ENCODE data around the gene TTC28. TPM values are rescaled to one million over a fixed set of nuclear protein-coding genes. Genes with fewer than 3 reads are reported as not detected.

TTC28 gene
- total RNA-seq, 4 donors from 2014 or later: 43.8 to 130 (median 92.0) TPM

- DNase-seq: no peak
- H3K9me3 ChIP-seq: no peaks in the 10 kb centered on the region
- TF ChIP-seq CTCF (IDR thresholded peaks at IDR 0.05) (no peak), POLR2A (IDR thresholded peaks at IDR 0.05) (no peak)
- no peak overlapping the region for H3K27ac ChIP-seq
- no peaks in the 10 kb centered on the region for H3K36me3 ChIP-seq
- no peaks in the 10 kb centered on the region for H3K4me1 ChIP-seq
- intact Hi-C loops (cut with DNase I; ENCODE audit: low total_unique reads): no loop called here
- H3K4me3 ChIP-seq: no peak overlapping the region
- no peaks in the 10 kb centered on the region for H3K27me3 ChIP-seq
Measured at GRCh38 chr22:28129319-28129962, 550.2 kb downstream of the TTC28 start.

- intact Hi-C loops (cut with DNase I; ENCODE audit: low total_unique reads): no loop called here
- Histone ChIP-seq H3K4me1 (no peaks in the 10 kb centered on the region), H3K27ac (no peak overlapping the region), H3K36me3 (no peaks in the 10 kb centered on the region), H3K27me3 (no peaks in the 10 kb centered on the region), H3K4me3 (no peak overlapping the region), H3K9me3 (no peaks in the 10 kb centered on the region)
- TF ChIP-seq POLR2A (IDR thresholded peaks at IDR 0.05) (no peak), CTCF (IDR thresholded peaks at IDR 0.05) (no peak)
- DNase-seq: no peak
Measured at GRCh38 chr22:28128827-28129226, 550.8 kb downstream of the TTC28 start.

- Histone ChIP-seq H3K27me3 (no peaks in the 10 kb centered on the region), H3K36me3 (no peaks in the 10 kb centered on the region), H3K9me3 (no peaks in the 10 kb centered on the region), H3K27ac (no peak overlapping the region), H3K4me1 (no peaks in the 10 kb centered on the region), H3K4me3 (no peak overlapping the region)
- DNase-seq: no peak
- no peak for TF ChIP-seq POLR2A (IDR thresholded peaks at IDR 0.05)
- TF ChIP-seq CTCF (IDR thresholded peaks at IDR 0.05): no peak
- intact Hi-C loops (cut with DNase I; ENCODE audit: low total_unique reads): no loop called here
Measured at GRCh38 chr22:28125799-28126198, 553.8 kb downstream of the TTC28 start.

- Histone ChIP-seq H3K36me3 (no peaks in the 10 kb centered on the region), H3K4me3 (no peak overlapping the region), H3K9me3 (no peaks in the 10 kb centered on the region), H3K27ac (no peak overlapping the region), H3K27me3 (no peaks in the 10 kb centered on the region), H3K4me1 (no peaks in the 10 kb centered on the region)
- intact Hi-C loops (cut with DNase I; ENCODE audit: low total_unique reads): no loop called here
- no peak for DNase-seq
- TF ChIP-seq CTCF (IDR thresholded peaks at IDR 0.05) (no peak), POLR2A (IDR thresholded peaks at IDR 0.05) (no peak)
Measured at GRCh38 chr22:28123989-28124766, 555.5 kb downstream of the TTC28 start.

Data from uterus (tissue), 4 donors.